ENCODE measurements around the gene SDK2.
"Not testable (repeated sequence)": the region's sequence is repeated elsewhere in the genome, so short reads cannot be mapped to it uniquely, and the experiment has no call there.

The SDK2 gene

GRCh38 chr17:73309727-73310596 is 334.3 kb downstream of the SDK2 start:
- H3K27ac Mint-ChIP-seq = peak overlapping the region; percentile 5
- no peaks in the 10 kb centered on the region for H3K9me3 Mint-ChIP-seq
- H3K4me1 Mint-ChIP-seq = peaks cover 12% of the 10 kb centered on the region
- no peaks in the 10 kb centered on the region for H3K27me3 Mint-ChIP-seq
- H3K4me3 Mint-ChIP-seq = peak overlapping the region; percentile 84
- no peaks in the 10 kb centered on the region for H3K36me3 Mint-ChIP-seq

DNA sequence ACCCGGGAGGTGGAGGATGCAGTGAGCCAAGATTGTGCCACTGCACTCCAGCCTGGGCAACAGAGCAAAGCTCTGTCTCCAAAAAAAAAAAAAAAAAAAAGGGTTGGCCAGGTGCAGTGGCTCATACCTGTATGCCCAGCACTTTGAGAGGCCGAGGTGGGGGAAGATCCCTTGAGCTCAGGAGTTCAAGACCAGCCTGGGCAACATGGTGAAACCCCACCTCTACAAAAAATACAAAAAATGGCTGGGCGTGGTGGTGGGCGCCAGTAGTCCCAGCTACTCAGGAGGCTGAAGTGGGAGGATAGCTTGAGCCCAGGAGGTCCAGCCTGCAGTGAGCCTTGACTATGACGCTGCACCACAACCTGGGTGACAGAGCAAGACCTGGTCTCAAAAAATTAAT is 335.3 kb downstream of the SDK2 start:
- H3K4me3 Mint-ChIP-seq, H3K9me3 Mint-ChIP-seq, H3K27ac Mint-ChIP-seq, H3K27me3 Mint-ChIP-seq, H3K36me3 Mint-ChIP-seq: not testable (repeated sequence)
- peaks cover 12% of the 10 kb centered on the region for H3K4me1 Mint-ChIP-seq

- Mint-ChIP-seq H3K9me3 (no peaks in the 10 kb centered on the region), H3K27me3 (peaks cover 3% of the 10 kb centered on the region), H3K27ac (no peak overlapping the region), H3K4me3 (no peak overlapping the region), H3K36me3 (no peaks in the 10 kb centered on the region), H3K4me1 (peaks cover 12% of the 10 kb centered on the region)
Measured at GRCh38 chr17:73308017-73308823, 336.0 kb downstream of the SDK2 start.

- Mint-ChIP-seq H3K27me3 (peaks cover 3% of the 10 kb centered on the region), H3K4me3 (no peak overlapping the region), H3K4me1 (peaks cover 12% of the 10 kb centered on the region), H3K9me3 (no peaks in the 10 kb centered on the region), H3K27ac (no peak overlapping the region), H3K36me3 (no peaks in the 10 kb centered on the region)
Measured at GRCh38 chr17:73307130-73307529, 337.1 kb downstream of the SDK2 start.

DNA sequence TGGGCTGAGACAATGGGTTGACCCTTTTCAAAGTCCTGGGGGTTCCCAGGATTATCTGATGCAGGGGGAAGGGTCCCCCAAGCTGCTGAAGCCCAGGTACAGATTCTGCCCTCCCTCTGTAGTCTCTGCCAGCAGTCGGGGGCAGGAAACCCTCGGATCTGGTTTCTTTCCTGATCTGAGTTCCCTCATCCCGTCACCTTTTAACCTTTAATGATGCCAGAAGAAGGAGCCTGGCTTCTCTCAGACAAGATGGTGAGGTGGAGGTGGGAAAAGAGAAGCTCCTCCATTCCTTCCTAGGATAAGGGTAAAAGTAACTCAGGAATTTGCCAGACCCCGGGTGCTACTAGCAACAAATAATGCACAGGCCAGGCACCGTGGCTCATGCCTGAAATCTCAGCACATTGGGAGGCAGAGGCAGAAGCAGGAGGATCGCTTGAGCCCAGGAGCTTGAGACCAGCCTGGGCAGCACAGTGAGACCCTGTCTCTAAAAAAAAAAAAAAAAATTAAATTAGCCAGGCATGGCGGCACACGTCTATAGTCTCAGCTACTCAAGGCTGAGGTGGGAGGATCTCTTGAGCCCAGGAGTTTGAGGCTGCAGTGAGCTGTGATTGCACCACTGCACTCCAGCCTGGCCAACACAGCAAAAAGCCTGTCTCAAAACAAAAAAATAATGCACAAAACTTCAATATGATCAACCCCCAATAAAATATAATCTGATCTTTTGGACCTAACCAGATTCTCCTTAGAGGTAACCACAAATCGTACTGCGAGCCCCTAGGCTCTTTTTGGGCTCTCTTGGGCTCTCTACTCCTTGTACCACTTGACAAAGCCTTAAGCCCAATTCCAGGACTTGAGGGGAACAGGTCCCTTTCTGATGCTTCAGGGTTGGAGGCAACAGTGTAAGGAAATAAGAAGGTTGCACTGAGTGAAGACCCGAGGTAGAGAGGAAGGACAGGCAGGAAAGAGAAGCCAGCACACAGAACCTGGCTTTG is 338.1 kb downstream of the SDK2 start:
- Mint-ChIP-seq H3K27ac (no peak overlapping the region), H3K36me3 (no peaks in the 10 kb centered on the region), H3K9me3 (no peaks in the 10 kb centered on the region), H3K4me1 (peaks cover 12% of the 10 kb centered on the region), H3K27me3 (peaks cover 3% of the 10 kb centered on the region), H3K4me3 (no peak overlapping the region)

DNA sequence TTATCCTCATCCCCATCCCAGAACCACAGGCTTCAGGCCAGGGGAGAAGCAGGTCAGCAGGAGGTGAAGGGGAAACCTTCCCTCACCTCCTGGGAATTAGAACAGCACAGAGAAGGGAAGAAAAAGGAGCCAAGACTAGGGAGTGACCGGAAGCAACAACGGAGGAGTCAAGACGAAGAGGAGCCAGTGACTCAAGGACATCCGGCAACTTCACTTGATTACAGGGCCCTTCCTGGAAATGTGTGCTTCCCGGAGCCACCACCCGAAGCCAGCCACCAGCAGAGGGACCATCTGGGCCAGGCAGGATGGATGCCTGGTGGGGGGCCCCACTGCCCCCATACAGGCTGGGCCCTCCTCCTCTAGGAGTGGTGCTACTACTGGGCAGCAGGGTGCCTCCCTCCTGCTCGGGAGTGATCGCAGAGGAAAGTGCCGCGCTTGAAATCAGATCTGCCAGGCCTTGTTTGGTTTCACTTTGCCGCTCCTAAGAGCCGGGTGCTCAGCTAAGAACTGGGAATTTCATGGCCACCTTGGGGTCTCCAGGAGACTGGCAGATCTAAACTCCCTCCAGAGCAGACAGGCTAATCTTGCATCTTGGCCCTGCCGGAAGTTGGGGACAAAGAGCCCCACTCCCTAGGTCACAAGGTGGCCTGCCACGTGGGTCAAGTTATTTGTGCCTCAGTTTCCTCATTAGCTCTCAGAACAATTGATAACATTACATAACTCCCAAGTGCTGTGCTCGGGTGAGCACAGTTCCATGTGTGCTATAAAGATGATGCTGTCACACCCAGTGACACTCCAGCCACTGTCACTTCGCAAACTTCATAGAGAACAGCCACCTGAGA is 339.1 kb downstream of the SDK2 start:
- Mint-ChIP-seq H3K27me3 (peaks cover 3% of the 10 kb centered on the region), H3K9me3 (no peaks in the 10 kb centered on the region), H3K27ac (no peak overlapping the region), H3K4me1 (peaks cover 9% of the 10 kb centered on the region), H3K36me3 (no peaks in the 10 kb centered on the region), H3K4me3 (no peak overlapping the region)

GRCh38 chr17:73304438-73304837 is 339.8 kb downstream of the SDK2 start:
- Mint-ChIP-seq H3K4me1 (peaks cover 3% of the 10 kb centered on the region), H3K27me3 (peaks cover 3% of the 10 kb centered on the region), H3K4me3 (no peak overlapping the region), H3K36me3 (no peaks in the 10 kb centered on the region), H3K27ac (no peak overlapping the region), H3K9me3 (no peaks in the 10 kb centered on the region)

DNA sequence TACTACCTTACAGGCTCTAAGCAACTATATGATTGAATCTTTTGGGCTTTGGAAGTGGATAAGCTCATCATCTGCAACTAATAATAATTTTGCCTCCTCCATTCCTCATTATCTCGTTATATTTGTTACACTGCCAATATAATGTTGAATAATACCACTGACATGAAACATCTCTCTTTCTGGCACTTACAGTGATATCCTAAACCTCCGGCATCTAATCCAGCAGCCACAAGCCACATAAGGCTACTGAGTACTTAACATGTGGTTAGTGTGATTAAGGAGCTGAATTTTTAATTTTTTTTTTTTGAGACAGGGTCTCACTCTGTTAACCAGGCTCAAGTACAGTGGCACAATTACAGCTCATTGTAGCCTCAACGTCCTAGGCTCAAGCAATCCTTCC is 342.1 kb downstream of the SDK2 start:
- H3K9me3 Mint-ChIP-seq = no peaks in the 10 kb centered on the region
- no peaks in the 10 kb centered on the region for H3K4me1 Mint-ChIP-seq
- peaks cover 3% of the 10 kb centered on the region for H3K27me3 Mint-ChIP-seq
- H3K36me3 Mint-ChIP-seq = no peaks in the 10 kb centered on the region
- H3K4me3 Mint-ChIP-seq = no peak overlapping the region
- H3K27ac Mint-ChIP-seq = no peak overlapping the region

DNA sequence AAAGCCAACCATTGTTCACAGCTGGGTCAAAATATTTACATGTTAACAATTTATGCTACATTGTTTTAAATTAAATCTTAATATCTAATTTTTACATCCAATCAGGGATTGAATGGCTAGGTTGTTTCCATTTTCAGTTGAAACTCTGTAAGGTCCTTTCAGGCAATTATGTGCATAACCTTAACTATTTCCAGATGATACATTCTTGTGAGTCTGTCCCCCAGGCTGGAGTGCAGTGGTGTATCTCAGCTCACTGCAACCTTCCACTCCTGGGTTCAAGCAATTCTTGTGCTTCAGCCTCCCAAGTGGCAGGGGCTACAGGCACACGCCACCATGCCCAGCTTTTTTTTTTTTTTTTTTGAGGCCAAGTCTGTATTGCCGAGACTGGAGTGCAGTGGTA is 342.9 kb downstream of the SDK2 start:
- Mint-ChIP-seq H3K4me3 (no peak overlapping the region), H3K4me1 (no peaks in the 10 kb centered on the region), H3K36me3 (no peaks in the 10 kb centered on the region), H3K27ac (no peak overlapping the region), H3K9me3 (no peaks in the 10 kb centered on the region), H3K27me3 (peaks cover 3% of the 10 kb centered on the region)

GRCh38 chr17:73300392-73300791 is 343.9 kb downstream of the SDK2 start:
- Mint-ChIP-seq H3K4me3 (no peak overlapping the region), H3K36me3 (no peaks in the 10 kb centered on the region), H3K4me1 (no peaks in the 10 kb centered on the region), H3K9me3 (no peaks in the 10 kb centered on the region), H3K27me3 (peaks cover 3% of the 10 kb centered on the region), H3K27ac (no peak overlapping the region)

- Mint-ChIP-seq H3K27ac (no peak overlapping the region), H3K4me3 (no peak overlapping the region), H3K9me3 (no peaks in the 10 kb centered on the region), H3K27me3 (no peaks in the 10 kb centered on the region), H3K4me1 (no peaks in the 10 kb centered on the region), H3K36me3 (no peaks in the 10 kb centered on the region)
Measured at GRCh38 chr17:73297934-73298861, 346.0 kb downstream of the SDK2 start.

DNA sequence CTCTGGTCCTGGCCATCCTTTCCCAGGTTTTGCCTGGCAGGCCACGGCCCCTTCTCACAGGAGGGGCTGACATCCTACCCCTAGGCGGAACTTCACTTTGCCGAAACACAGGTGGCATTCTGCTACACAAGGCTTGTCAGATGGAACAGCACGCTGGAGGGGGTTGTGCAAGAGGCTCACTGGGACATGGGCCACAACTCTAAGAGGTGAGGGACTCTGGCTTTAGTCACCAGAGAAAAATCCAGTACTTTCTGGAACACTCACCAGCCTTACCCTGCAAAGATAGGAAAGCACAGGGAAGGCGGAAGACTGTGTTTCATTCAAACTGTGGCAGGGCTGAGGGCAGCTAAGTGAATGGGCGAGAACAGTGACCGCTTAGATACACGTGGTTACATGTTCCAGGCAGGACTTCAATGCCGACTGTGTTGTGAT is 350.7 kb downstream of the SDK2 start:
- no peak overlapping the region for H3K4me3 Mint-ChIP-seq
- peaks cover 10% of the 10 kb centered on the region for H3K4me1 Mint-ChIP-seq
- peaks cover 1% of the 10 kb centered on the region for H3K27me3 Mint-ChIP-seq
- H3K9me3 Mint-ChIP-seq = no peaks in the 10 kb centered on the region
- no peak overlapping the region for H3K27ac Mint-ChIP-seq
- no peaks in the 10 kb centered on the region for H3K36me3 Mint-ChIP-seq

GRCh38 chr17:73293031-73293430 is 351.2 kb downstream of the SDK2 start:
- Mint-ChIP-seq H3K27ac (no peak overlapping the region), H3K9me3 (no peaks in the 10 kb centered on the region), H3K27me3 (peaks cover 1% of the 10 kb centered on the region), H3K4me1 (peaks cover 10% of the 10 kb centered on the region), H3K36me3 (no peaks in the 10 kb centered on the region), H3K4me3 (no peak overlapping the region)

All from activated naive CD4-positive, alpha-beta T cell treated with anti-CD3 and anti-CD28 coated beads, Interleukin-2, amount 50 U/mL, for 24 hours (primary cell).